Measurements from ENCODE around the gene STAT1. TPM values are rescaled to one million over a fixed set of nuclear protein-coding genes. Genes with fewer than 3 reads are reported as not detected.

STAT1 gene
- polyA plus RNA-seq, 3 donors from 2014 or later, result 79.4 to 121 (median 99.4) TPM

- Mint-ChIP-seq H3K9me3 (no peaks in the 10 kb centered on the region), H3K4me1 (peaks cover 4 to 12% of the 10 kb centered on the region in 2 donors), H3K27ac (peak overlapping the region in 3 of 6 donors; percentile 0 to 75 (median 1)), H3K4me3 (no peak overlapping the region), H3K27me3 (ENCODE audit: low read depth in 3 of 3) (peaks cover 0 to 4% (median 3%) of the 10 kb centered on the region in 3 donors), H3K36me3 (peaks cover 53 to 89% (median 56%) of the 10 kb centered on the region in 3 donors)
- DNase-seq, result no peak
Observed at GRCh38 chr2:190981333-190981732, 32.6 kb downstream of the STAT1 start.

- no peak for DNase-seq
- Mint-ChIP-seq H3K4me3 (no peak overlapping the region), H3K36me3 (peaks cover 56 to 90% (median 60%) of the 10 kb centered on the region in 3 donors), H3K4me1 (peaks cover 4 to 12% of the 10 kb centered on the region in 2 donors), H3K9me3 (no peaks in the 10 kb centered on the region), H3K27me3 (ENCODE audit: low read depth in 3 of 3) (peaks cover 0 to 2% (median 2%) of the 10 kb centered on the region in 3 donors), H3K27ac (peak overlapping the region; percentile 3 to 87 (median 73))
Observed at GRCh38 chr2:190980630-190981209, 33.3 kb downstream of the STAT1 start.

- H3K27ac Mint-ChIP-seq, result peak overlapping the region; percentile 34 to 75 (median 54)
- H3K9me3 Mint-ChIP-seq, result no peaks in the 10 kb centered on the region
- no peak overlapping the region for H3K4me3 Mint-ChIP-seq
- H3K4me1 Mint-ChIP-seq, result peaks cover 4 to 12% of the 10 kb centered on the region in 2 donors
- DNase-seq, result no peak
- H3K27me3 Mint-ChIP-seq (ENCODE audit: low read depth in 3 of 3), result peaks cover 0 to 2% (median 2%) of the 10 kb centered on the region in 3 donors
- H3K36me3 Mint-ChIP-seq, result peaks cover 58 to 92% (median 66%) of the 10 kb centered on the region in 3 donors
Observed at GRCh38 chr2:190979906-190980629, 33.9 kb downstream of the STAT1 start.

- DNase-seq, result no peak
- H3K4me3 Mint-ChIP-seq, result no peak overlapping the region
- H3K27ac Mint-ChIP-seq, result peak overlapping the region in 1 of 6 donors; percentile 51
- H3K4me1 Mint-ChIP-seq, result peaks cover 0 to 12% of the 10 kb centered on the region in 2 donors
- H3K27me3 Mint-ChIP-seq (ENCODE audit: low read depth in 3 of 3), result peaks cover 0 to 2% (median 2%) of the 10 kb centered on the region in 3 donors
- H3K9me3 Mint-ChIP-seq, result no peaks in the 10 kb centered on the region
- H3K36me3 Mint-ChIP-seq, result peaks cover 59 to 91% (median 63%) of the 10 kb centered on the region in 3 donors
Observed at GRCh38 chr2:190978389-190979053, 35.5 kb downstream of the STAT1 start.

- Mint-ChIP-seq H3K27ac (peak overlapping the region in 4 of 6 donors; percentile 17 to 54 (median 21)), H3K36me3 (peaks cover 57 to 86% (median 62%) of the 10 kb centered on the region in 3 donors), H3K4me1 (peaks cover 0 to 12% of the 10 kb centered on the region in 2 donors), H3K9me3 (no peaks in the 10 kb centered on the region), H3K27me3 (ENCODE audit: low read depth in 3 of 3) (peaks cover 0 to 2% (median 2%) of the 10 kb centered on the region in 3 donors), H3K4me3 (no peak overlapping the region)
- no peak for DNase-seq
Observed at GRCh38 chr2:190977505-190977904, 36.5 kb downstream of the STAT1 start.

- H3K27ac Mint-ChIP-seq, result no peak overlapping the region
- H3K27me3 Mint-ChIP-seq (ENCODE audit: low read depth in 3 of 3), result peaks cover 0 to 2% (median 2%) of the 10 kb centered on the region in 3 donors
- H3K4me3 Mint-ChIP-seq, result no peak overlapping the region
- peaks cover 0 to 6% of the 10 kb centered on the region in 2 donors for H3K4me1 Mint-ChIP-seq
- H3K36me3 Mint-ChIP-seq, result peaks cover 48 to 78% (median 55%) of the 10 kb centered on the region in 3 donors
- DNase-seq, result no peak
- no peaks in the 10 kb centered on the region for H3K9me3 Mint-ChIP-seq
Observed at GRCh38 chr2:190976521-190976920, 37.5 kb downstream of the STAT1 start.

- DNase-seq, result no peak
- Mint-ChIP-seq H3K9me3 (no peaks in the 10 kb centered on the region), H3K27me3 (ENCODE audit: low read depth in 3 of 3) (no peaks in the 10 kb centered on the region), H3K36me3 (peaks cover 41 to 76% (median 51%) of the 10 kb centered on the region in 3 donors), H3K27ac (peak overlapping the region in 2 of 6 donors; percentile 29 to 76), H3K4me3 (no peak overlapping the region), H3K4me1 (peaks cover 0 to 1% of the 10 kb centered on the region in 2 donors)
Observed at GRCh38 chr2:190974629-190975361, 39.2 kb downstream of the STAT1 start.

- Mint-ChIP-seq H3K4me3 (no peak overlapping the region), H3K27me3 (ENCODE audit: low read depth in 3 of 3) (no peaks in the 10 kb centered on the region), H3K9me3 (no peaks in the 10 kb centered on the region), H3K27ac (peak overlapping the region in 3 of 6 donors; percentile 2 to 63 (median 16)), H3K36me3 (peaks cover 39 to 77% (median 54%) of the 10 kb centered on the region in 3 donors), H3K4me1 (peaks cover 0 to 9% of the 10 kb centered on the region in 2 donors)
- no peak for DNase-seq
Observed at GRCh38 chr2:190973726-190974628, 40.0 kb downstream of the STAT1 start.

GRCh38 chr2:190973262-190973661, 40.7 kb downstream of the STAT1 start:
- H3K27ac Mint-ChIP-seq, result peak overlapping the region in 1 of 6 donors; percentile 2
- no peak overlapping the region for H3K4me3 Mint-ChIP-seq
- H3K4me1 Mint-ChIP-seq, result peaks cover 0 to 9% of the 10 kb centered on the region in 2 donors
- no peaks in the 10 kb centered on the region for H3K27me3 Mint-ChIP-seq (ENCODE audit: low read depth in 3 of 3)
- H3K9me3 Mint-ChIP-seq, result no peaks in the 10 kb centered on the region
- no peak for DNase-seq
- peaks cover 37 to 71% (median 47%) of the 10 kb centered on the region in 3 donors for H3K36me3 Mint-ChIP-seq

- Mint-ChIP-seq H3K4me3 (no peak overlapping the region), H3K9me3 (no peaks in the 10 kb centered on the region), H3K27ac (peak overlapping the region in 1 of 6 donors; percentile 49), H3K4me1 (peaks cover 0 to 12% of the 10 kb centered on the region in 2 donors), H3K36me3 (peaks cover 33 to 71% (median 43%) of the 10 kb centered on the region in 3 donors), H3K27me3 (ENCODE audit: low read depth in 3 of 3) (no peaks in the 10 kb centered on the region)
- DNase-seq, result no peak
Observed at GRCh38 chr2:190972846-190973245, 41.1 kb downstream of the STAT1 start.

- DNase-seq, result no peak
- H3K9me3 Mint-ChIP-seq, result no peaks in the 10 kb centered on the region
- no peak overlapping the region for H3K4me3 Mint-ChIP-seq
- no peaks in the 10 kb centered on the region for H3K27me3 Mint-ChIP-seq (ENCODE audit: low read depth in 3 of 3)
- peaks cover 0 to 17% of the 10 kb centered on the region in 2 donors for H3K4me1 Mint-ChIP-seq
- no peak overlapping the region for H3K27ac Mint-ChIP-seq
- peaks cover 28 to 66% (median 37%) of the 10 kb centered on the region in 3 donors for H3K36me3 Mint-ChIP-seq
Observed at GRCh38 chr2:190972213-190972612, 41.8 kb downstream of the STAT1 start.

- Mint-ChIP-seq H3K4me1 (peaks cover 0 to 17% of the 10 kb centered on the region in 2 donors), H3K4me3 (no peak overlapping the region), H3K9me3 (no peaks in the 10 kb centered on the region), H3K36me3 (peaks cover 27 to 63% (median 36%) of the 10 kb centered on the region in 3 donors), H3K27ac (peak overlapping the region in 4 of 6 donors; percentile 29 to 69 (median 46)), H3K27me3 (ENCODE audit: low read depth in 3 of 3) (no peaks in the 10 kb centered on the region)
- no peak for DNase-seq
Observed at GRCh38 chr2:190970873-190971506, 43.0 kb downstream of the STAT1 start.

Measured in immature natural killer cell (primary cell).